Activated B cell treated with CpG ODN at 0.5 μM for 24 hours (primary cell): ENCODE data around the gene ERCC1. TPM values are rescaled to one million over a fixed set of nuclear protein-coding genes. Genes with fewer than 3 reads are reported as not detected.

Experiments used
- ATAC-seq: fragments of 200-7000 bp; cut with Tn5 transposase; one replicate; pipeline ENCODE4 v1.10.0; 2021; ENCODE audit warnings: low read depth, mild to moderate bottlenecking, moderate library complexity
- CTCF ChIA-PET: fragments of 350-600 bp; sonication (Branson Sonifier 250); formaldehyde crosslinking; loops from one replicate; lab custom pipeline; 2021; ENCODE audit warnings: antibody characterized with exemption; lab: Charles Lee
- POLR2A ChIA-PET: fragments of 350-600 bp; sonication (Branson Sonifier 250); formaldehyde crosslinking; loops from one replicate; lab custom pipeline; 2021; ENCODE audit warnings: antibody characterized with exemption; lab: Charles Lee
- DNase-seq: peaks from one replicate; pipeline ENCODE4 v3.0.0; 2022
- H3K27ac Mint-ChIP-seq: one replicate; pipeline ENCODE4 v1.8.0; 2020; ENCODE audit warnings: mixed read lengths
- H3K27me3 Mint-ChIP-seq: one replicate; pipeline ENCODE4 v1.8.0; 2021; ENCODE audit warnings: mixed read lengths
- H3K36me3 Mint-ChIP-seq: one replicate; pipeline ENCODE4 v1.8.0; 2021; ENCODE audit warnings: low read depth, mixed read lengths
- H3K4me1 Mint-ChIP-seq: one replicate; pipeline ENCODE4 v1.8.0; 2021; ENCODE audit warnings: mixed read lengths
- H3K4me3 Mint-ChIP-seq: one replicate; pipeline ENCODE4 v1.8.0; 2020; ENCODE audit warnings: mild to moderate bottlenecking, mixed read lengths
- H3K9me3 Mint-ChIP-seq: one replicate; pipeline ENCODE4 v1.8.0; 2020; ENCODE audit warnings: mixed read lengths
- intact Hi-C: fragments of 100-400 bp; cut with micrococcal nuclease; formaldehyde crosslinking; loops from one replicate; pipeline ENCODE4 v1.15.1; 2024
- total RNA-seq: library from RNA; stranded (reverse); gene quantifications from 2 replicates; pipeline ENCODE4 v1.2.3, GENCODE V29; 2022
- TF ChIP-seq, protein P1 (sequence below): fragments of 200-600 bp; IDR thresholded peaks from one replicate; pipeline ENCODE4 v1.8.0; 2022; ENCODE audit warnings: antibody characterized with exemption, mild to moderate bottlenecking

ERCC1 gene
- total RNA-seq, 1 donor from 2014 or later: 69.2 TPM

DNA sequence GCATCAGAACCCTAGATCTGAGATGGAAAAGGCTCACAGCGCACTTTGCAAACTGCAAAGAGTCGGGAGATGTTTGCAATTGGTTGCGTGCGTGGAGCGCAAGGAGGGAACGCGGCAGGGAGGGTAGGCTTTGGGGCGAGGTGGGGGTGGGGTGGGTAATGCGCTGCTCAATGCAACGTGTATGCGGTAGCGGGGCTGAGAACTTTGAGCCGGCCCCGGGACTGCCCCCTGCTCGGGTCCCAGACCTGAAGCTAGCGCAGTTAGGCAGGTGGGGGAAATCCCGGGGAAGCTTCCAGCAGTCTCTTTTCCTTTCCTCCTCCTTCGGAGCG lies 45.0 kb upstream of the ERCC1 start:
- no peaks in the 10 kb centered on the region for H3K9me3 Mint-ChIP-seq
- H3K27me3 Mint-ChIP-seq: peaks cover 13% of the 10 kb centered on the region
- ChIA-PET CTCF (interaction anchor here (1.3 to 4.6 kb wide), 6 partner anchors 10 to 63 kb away, joined by 3 to 50 read pairs (median 4); no protein-coding TSS in a partner anchor), POLR2A (interaction anchor here (0.9 to 4.9 kb wide), 17 partner anchors 9 to 224 kb away, joined by 3 to 66 read pairs (median 8); partner anchors contain the start of genes PPM1N and QPCTL)
- peaks cover 57% of the 10 kb centered on the region for H3K4me1 Mint-ChIP-seq
- H3K27ac Mint-ChIP-seq: peak overlapping the region; percentile 98
- H3K36me3 Mint-ChIP-seq: peaks cover 21% of the 10 kb centered on the region
- TF ChIP-seq, protein P1, sequence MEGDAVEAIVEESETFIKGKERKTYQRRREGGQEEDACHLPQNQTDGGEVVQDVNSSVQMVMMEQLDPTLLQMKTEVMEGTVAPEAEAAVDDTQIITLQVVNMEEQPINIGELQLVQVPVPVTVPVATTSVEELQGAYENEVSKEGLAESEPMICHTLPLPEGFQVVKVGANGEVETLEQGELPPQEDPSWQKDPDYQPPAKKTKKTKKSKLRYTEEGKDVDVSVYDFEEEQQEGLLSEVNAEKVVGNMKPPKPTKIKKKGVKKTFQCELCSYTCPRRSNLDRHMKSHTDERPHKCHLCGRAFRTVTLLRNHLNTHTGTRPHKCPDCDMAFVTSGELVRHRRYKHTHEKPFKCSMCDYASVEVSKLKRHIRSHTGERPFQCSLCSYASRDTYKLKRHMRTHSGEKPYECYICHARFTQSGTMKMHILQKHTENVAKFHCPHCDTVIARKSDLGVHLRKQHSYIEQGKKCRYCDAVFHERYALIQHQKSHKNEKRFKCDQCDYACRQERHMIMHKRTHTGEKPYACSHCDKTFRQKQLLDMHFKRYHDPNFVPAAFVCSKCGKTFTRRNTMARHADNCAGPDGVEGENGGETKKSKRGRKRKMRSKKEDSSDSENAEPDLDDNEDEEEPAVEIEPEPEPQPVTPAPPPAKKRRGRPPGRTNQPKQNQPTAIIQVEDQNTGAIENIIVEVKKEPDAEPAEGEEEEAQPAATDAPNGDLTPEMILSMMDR: no peak
- H3K4me3 Mint-ChIP-seq: peak overlapping the region; percentile 92
- DNase-seq (no peak), ATAC-seq (peak; percentile 25)
- intact Hi-C loops: loop anchor here (1.0 kb wide), 3 partner anchors 10 to 98 kb away; partner anchors contain the start of gene ERCC2

DNA sequence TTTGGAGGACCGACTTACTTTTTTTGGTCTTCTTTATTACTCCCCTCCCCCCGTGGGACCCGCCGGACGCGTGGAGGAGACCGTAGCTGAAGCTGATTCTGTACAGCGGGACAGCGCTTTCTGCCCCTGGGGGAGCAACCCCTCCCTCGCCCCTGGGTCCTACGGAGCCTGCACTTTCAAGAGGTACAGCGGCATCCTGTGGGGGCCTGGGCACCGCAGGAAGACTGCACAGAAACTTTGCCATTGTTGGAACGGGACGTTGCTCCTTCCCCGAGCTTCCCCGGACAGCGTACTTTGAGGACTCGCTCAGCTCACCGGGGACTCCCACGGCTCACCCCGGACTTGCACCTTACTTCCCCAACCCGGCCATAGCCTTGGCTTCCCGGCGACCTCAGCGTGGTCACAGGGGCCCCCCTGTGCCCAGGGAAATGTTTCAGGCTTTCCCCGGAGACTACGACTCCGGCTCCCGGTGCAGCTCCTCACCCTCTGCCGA lies 44.5 kb upstream of the ERCC1 start:
- ATAC-seq: peak; percentile 11
- peak; percentile 62 for DNase-seq
- peak overlapping the region; percentile 92 for H3K4me3 Mint-ChIP-seq
- intact Hi-C loops: no loop called here
- H3K4me1 Mint-ChIP-seq: peaks cover 57% of the 10 kb centered on the region
- TF ChIP-seq, protein P1: no peak
- H3K9me3 Mint-ChIP-seq: no peaks in the 10 kb centered on the region
- peaks cover 10% of the 10 kb centered on the region for H3K27me3 Mint-ChIP-seq
- peak overlapping the region; percentile 98 for H3K27ac Mint-ChIP-seq
- peaks cover 21% of the 10 kb centered on the region for H3K36me3 Mint-ChIP-seq
- POLR2A ChIA-PET: interaction anchor here (0.5 to 4.9 kb wide), 17 partner anchors 10 to 249 kb away, joined by 3 to 66 read pairs (median 9); partner anchors contain the start of genes OPA3, PPM1N and QPCTL
- CTCF ChIA-PET: interaction anchor here (1.4 to 4.6 kb wide), 5 partner anchors 10 to 65 kb away, joined by 3 to 50 read pairs (median 6); no protein-coding TSS in a partner anchor

DNA sequence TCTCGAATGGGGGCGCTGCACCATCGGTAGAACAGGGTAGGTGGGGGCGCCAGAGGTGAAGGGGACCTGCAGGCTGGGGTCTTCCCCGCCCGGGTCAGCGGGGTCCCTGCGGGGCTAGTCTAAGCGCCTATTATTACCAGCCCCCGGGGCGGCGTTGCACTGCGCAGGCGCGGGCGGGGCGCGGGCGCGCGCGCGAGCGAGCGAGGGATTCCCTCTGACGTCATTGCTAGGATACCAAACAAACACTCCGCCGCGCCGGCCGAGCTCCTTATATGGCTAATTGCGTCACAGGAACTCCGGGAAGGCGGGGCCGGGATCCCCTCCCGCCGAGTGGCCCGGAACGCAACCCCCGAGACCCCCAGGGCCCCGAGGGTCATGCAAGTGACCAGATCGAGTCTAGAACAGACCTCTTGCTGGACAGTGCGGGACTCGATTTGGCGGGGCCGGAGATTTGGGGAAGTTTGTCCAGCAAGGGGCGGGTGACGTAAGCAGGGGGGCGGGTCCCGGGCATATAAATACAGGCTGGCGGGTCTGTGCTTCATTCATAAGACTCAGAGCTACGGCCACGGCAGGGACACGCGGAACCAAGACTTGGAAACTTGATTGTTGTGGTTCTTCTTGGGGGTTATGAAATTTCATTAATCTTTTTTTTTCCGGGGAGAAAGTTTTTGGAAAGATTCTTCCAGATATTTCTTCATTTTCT lies 43.9 kb upstream of the ERCC1 start, which contains the start of gene FOSB:
FOSB (plus strand) TSS at position 541 of the 703 bp plus-strand sequence. CDS start 591 bp downstream, outside the sequence.
- DNase-seq: peak; percentile 94
- Mint-ChIP-seq H3K27me3 (peaks cover 6% of the 10 kb centered on the region), H3K4me3 (peak within 1 kb of the TSS; percentile 92), H3K36me3 (peaks cover 17% of the 10 kb centered on the region), H3K27ac (peak within 1 kb of the TSS; percentile 98), H3K4me1 (peaks cover 53% of the 10 kb centered on the region), H3K9me3 (no peaks in the 10 kb centered on the region)
- TF ChIP-seq, protein P1: no peak
- ChIA-PET POLR2A (interaction anchor here (0.5 to 4.9 kb wide), 17 partner anchors 11 to 420 kb away, joined by 3 to 66 read pairs (median 9); partner anchors contain the start of genes OPA3, QPCTL and SYMPK), CTCF (interaction anchor here (1.4 to 4.6 kb wide), 4 partner anchors 11 to 64 kb away, joined by 3 to 50 read pairs (median 28); no protein-coding TSS in a partner anchor)
- peak; percentile 25 for ATAC-seq
- intact Hi-C loops: loop anchor here (1.0 kb wide), 3 partner anchors 11 to 28 kb away; no protein-coding TSS in a partner anchor

DNA sequence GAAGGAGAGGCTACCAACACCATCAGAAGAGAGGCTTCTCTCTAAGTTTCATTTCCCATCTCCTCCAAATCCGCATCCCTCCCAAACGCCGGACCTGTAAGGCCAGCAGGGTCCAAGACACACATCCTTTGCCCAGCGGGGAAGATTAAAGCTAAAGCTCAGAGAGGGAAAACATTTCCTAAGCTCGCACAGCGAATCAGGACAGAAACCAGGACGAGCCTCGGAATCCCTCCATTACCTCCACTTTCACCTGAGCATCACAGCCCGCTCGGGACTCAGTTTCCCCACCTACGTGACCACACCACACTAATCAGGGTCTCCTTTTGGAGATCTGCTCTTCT lies 43.4 kb upstream of the ERCC1 start:
- Mint-ChIP-seq H3K9me3 (no peaks in the 10 kb centered on the region), H3K4me3 (peak overlapping the region; percentile 92), H3K27ac (peak overlapping the region; percentile 98), H3K36me3 (peaks cover 14% of the 10 kb centered on the region), H3K27me3 (peaks cover 6% of the 10 kb centered on the region), H3K4me1 (peaks cover 47% of the 10 kb centered on the region)
- ChIA-PET CTCF (interaction anchor here (1.9 to 4.6 kb wide), 3 partner anchors 11 to 64 kb away, joined by 6 to 50 read pairs (median 49); no protein-coding TSS in a partner anchor), POLR2A (interaction anchor here (0.6 to 4.9 kb wide), 16 partner anchors 9 to 719 kb away, joined by 3 to 66 read pairs (median 5); partner anchors contain the start of genes OPA3, QPCTL and SYMPK)
- no peak for ATAC-seq
- TF ChIP-seq, protein P1: no peak
- intact Hi-C loops: loop anchor here (1.0 kb wide), 3 partner anchors 11 to 28 kb away; no protein-coding TSS in a partner anchor
- no peak for DNase-seq
